ENCODE results near the gene DOHH.
"Not testable (repeated sequence)": the region's sequence is repeated elsewhere in the genome, so short reads cannot be mapped to it uniquely, and the experiment has no call there.

Gene DOHH

GRCh38 chr19:3535563-3535965 is 35.1 kb upstream of the DOHH start:
- H3K4me1 ChIP-seq, result peaks cover 54% of the 10 kb centered on the region
- no peak for TF ChIP-seq Cebpa-rat (IDR thresholded peaks at IDR 0.05)
- H3K9me3 ChIP-seq, result no peaks in the 10 kb centered on the region
- H3K27ac ChIP-seq, result no peak overlapping the region
- peak overlapping the region; percentile 86 for H3K4me2 ChIP-seq
- H3K9ac ChIP-seq, result no peak overlapping the region
- H3K36me3 ChIP-seq, result peaks cover 69% of the 10 kb centered on the region
- H3K27me3 ChIP-seq, result no peaks in the 10 kb centered on the region
- H4K20me1 ChIP-seq, result peaks cover 84% of the 10 kb centered on the region
- no peak overlapping the region for H3K4me3 ChIP-seq

- Histone ChIP-seq H3K36me3 (peaks cover 71% of the 10 kb centered on the region), H3K4me3 (no peak overlapping the region; the same call in 1 of the 2 replicates), H3K27ac (no peak overlapping the region), H3K4me2 (peak overlapping the region; percentile 86), H3K9me3 (no peaks in the 10 kb centered on the region), H3K27me3 (no peaks in the 10 kb centered on the region), H4K20me1 (peaks cover 87% of the 10 kb centered on the region), H3K4me1 (peaks cover 54% of the 10 kb centered on the region), H3K9ac (no peak overlapping the region)
- TF ChIP-seq Cebpa-rat (IDR thresholded peaks at IDR 0.05), result no peak
Observed at GRCh38 chr19:3535235-3535535, 34.7 kb upstream of the DOHH start.

GRCh38 chr19:3534375-3535234 is 34.1 kb upstream of the DOHH start:
- H3K27me3 ChIP-seq, result no peaks in the 10 kb centered on the region
- no peak overlapping the region for H3K9ac ChIP-seq
- peak overlapping the region; percentile 8; the same call in 1 of the 2 replicates for H3K27ac ChIP-seq
- H3K4me3 ChIP-seq, result peak overlapping the region; percentile 8; the same call in 1 of the 2 replicates
- peaks cover 54% of the 10 kb centered on the region for H3K4me1 ChIP-seq
- peaks cover 65% of the 10 kb centered on the region for H3K36me3 ChIP-seq
- no peaks in the 10 kb centered on the region for H3K9me3 ChIP-seq
- peaks cover 87% of the 10 kb centered on the region for H4K20me1 ChIP-seq
- TF ChIP-seq Cebpa-rat (IDR thresholded peaks at IDR 0.05), result no peak
- H3K4me2 ChIP-seq, result peak overlapping the region; percentile 86

DNA sequence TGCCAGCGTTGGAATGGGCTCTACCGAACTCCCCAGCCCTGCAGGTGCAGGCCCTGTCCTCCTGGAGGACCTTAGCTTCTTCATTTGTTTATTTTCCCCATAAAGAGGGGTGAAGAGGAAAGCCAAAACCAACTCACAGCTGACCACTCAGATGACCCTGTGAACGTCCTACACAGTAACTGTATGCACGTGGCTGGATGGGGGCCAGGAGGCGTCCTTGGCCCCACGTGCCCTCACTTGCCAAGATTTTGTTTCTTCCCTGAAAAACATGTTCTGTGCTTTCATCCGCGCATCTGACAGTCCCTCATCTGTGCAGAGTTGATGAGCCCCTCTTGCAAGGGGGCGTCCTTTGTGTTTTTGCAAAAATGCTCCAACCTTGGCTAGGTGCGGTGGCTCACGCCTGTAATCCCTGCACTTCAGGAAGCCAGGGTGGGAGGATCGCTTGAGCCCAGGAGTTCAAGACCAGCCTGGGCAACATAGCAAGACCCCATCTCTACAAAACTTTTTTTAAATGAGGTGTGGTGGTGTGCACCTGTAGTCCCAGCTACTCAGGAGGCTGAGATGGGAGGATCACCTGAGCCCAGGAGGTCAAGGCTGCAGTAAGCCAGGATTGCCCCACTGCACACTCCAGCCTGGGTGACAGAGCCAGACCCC is 33.2 kb upstream of the DOHH start:
- H3K9me3 ChIP-seq, result no peaks in the 10 kb centered on the region
- H4K20me1 ChIP-seq, result peaks cover 84% of the 10 kb centered on the region
- H3K4me2 ChIP-seq, result peak overlapping the region; percentile 86
- peaks cover 65% of the 10 kb centered on the region for H3K36me3 ChIP-seq
- no peak overlapping the region for H3K9ac ChIP-seq
- H3K4me1 ChIP-seq, result peaks cover 54% of the 10 kb centered on the region
- no peak overlapping the region for H3K4me3 ChIP-seq
- no peak for TF ChIP-seq Cebpa-rat (IDR thresholded peaks at IDR 0.05)
- no peak overlapping the region for H3K27ac ChIP-seq
- no peaks in the 10 kb centered on the region for H3K27me3 ChIP-seq

GRCh38 chr19:3533033-3533432 is 32.6 kb upstream of the DOHH start:
- no peak overlapping the region for H3K27ac ChIP-seq
- H3K4me3 ChIP-seq, result no peak overlapping the region
- H3K9me3 ChIP-seq, result no peaks in the 10 kb centered on the region
- no peak overlapping the region for H3K9ac ChIP-seq
- no peak for TF ChIP-seq Cebpa-rat (IDR thresholded peaks at IDR 0.05)
- peaks cover 54% of the 10 kb centered on the region for H3K4me1 ChIP-seq
- peaks cover 81% of the 10 kb centered on the region for H4K20me1 ChIP-seq
- H3K27me3 ChIP-seq, result no peaks in the 10 kb centered on the region
- peaks cover 63% of the 10 kb centered on the region for H3K36me3 ChIP-seq
- peak overlapping the region; percentile 86 for H3K4me2 ChIP-seq

- TF ChIP-seq Cebpa-rat (IDR thresholded peaks at IDR 0.05), result no peak
- Histone ChIP-seq H3K4me2 (no peak overlapping the region), H3K4me1 (peaks cover 46% of the 10 kb centered on the region), H3K9ac (no peak overlapping the region), H3K27me3 (no peaks in the 10 kb centered on the region), H3K9me3 (no peaks in the 10 kb centered on the region), H3K4me3 (no peak overlapping the region), H3K36me3 (peaks cover 66% of the 10 kb centered on the region), H4K20me1 (peaks cover 78% of the 10 kb centered on the region), H3K27ac (no peak overlapping the region)
Observed at GRCh38 chr19:3532154-3532786, 31.8 kb upstream of the DOHH start.

- Histone ChIP-seq H3K36me3 (peaks cover 72% of the 10 kb centered on the region), H4K20me1 (peaks cover 78% of the 10 kb centered on the region), H3K27ac (no peak overlapping the region), H3K9me3 (no peaks in the 10 kb centered on the region), H3K9ac (no peak overlapping the region), H3K4me2 (no peak overlapping the region), H3K27me3 (no peaks in the 10 kb centered on the region), H3K4me3 (no peak overlapping the region), H3K4me1 (peaks cover 41% of the 10 kb centered on the region)
- TF ChIP-seq Cebpa-rat (IDR thresholded peaks at IDR 0.05), result no peak
Observed at GRCh38 chr19:3531716-3532115, 31.2 kb upstream of the DOHH start.

DNA sequence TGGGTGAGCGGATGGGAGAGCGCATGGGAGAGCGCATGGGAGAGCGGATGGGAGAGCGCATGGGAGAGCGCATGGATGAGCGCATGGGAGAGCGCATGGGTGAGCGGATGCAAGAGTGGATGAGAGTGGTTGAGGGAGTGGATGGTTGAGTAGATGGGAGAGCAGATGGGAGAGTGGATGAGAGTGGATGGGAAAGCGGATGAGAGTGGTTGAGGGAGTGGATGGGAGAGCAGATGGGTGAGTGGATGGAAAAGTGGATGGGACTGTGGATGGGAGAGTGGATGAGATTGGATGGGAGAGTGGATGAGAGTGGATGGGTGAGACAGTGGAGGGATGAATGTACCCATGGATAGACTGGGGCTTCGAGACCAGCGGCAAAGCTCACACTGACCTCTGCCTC is 29.9 kb upstream of the DOHH start:
- H4K20me1 ChIP-seq, result peaks cover 77% of the 10 kb centered on the region
- H3K36me3 ChIP-seq, result peaks cover 79% of the 10 kb centered on the region
- no peak overlapping the region for H3K4me2 ChIP-seq
- H3K9me3 ChIP-seq, result no peaks in the 10 kb centered on the region
- no peak for TF ChIP-seq Cebpa-rat (IDR thresholded peaks at IDR 0.05)
- H3K27ac ChIP-seq, result no peak overlapping the region
- no peak overlapping the region for H3K9ac ChIP-seq
- no peaks in the 10 kb centered on the region for H3K27me3 ChIP-seq
- H3K4me3 ChIP-seq, result no peak overlapping the region
- peaks cover 37% of the 10 kb centered on the region for H3K4me1 ChIP-seq

DNA sequence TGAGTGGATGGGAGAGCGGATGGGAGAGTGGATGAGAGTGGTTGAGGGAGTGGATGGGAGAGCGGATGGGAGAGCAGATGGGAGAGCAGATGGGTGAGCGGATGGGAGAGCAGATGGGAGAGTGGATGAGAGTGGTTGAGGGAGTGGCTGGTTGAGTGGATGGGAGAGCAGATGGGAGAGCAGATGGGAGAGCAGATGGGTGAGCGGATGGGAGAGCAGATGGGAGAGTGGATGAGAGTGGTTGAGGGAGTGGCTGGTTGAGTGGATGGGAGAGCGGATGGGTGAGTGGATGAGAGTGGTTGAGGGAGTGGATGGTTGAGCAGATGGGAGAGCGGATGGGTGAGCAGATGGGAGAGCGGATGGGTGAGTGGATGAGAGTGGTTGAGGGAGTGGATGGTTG is 28.8 kb upstream of the DOHH start:
- H3K36me3 ChIP-seq, result peaks cover 82% of the 10 kb centered on the region
- peaks cover 77% of the 10 kb centered on the region for H4K20me1 ChIP-seq
- H3K4me3 ChIP-seq, H3K27me3 ChIP-seq, H3K9ac ChIP-seq, H3K27ac ChIP-seq, H3K9me3 ChIP-seq, H3K4me2 ChIP-seq: not testable (repeated sequence)
- H3K4me1 ChIP-seq, result peaks cover 36% of the 10 kb centered on the region
